ENCODE measurements around the gene CACYBP. TPM values are rescaled to one million over a fixed set of nuclear protein-coding genes. Genes with fewer than 3 reads are reported as not detected.

CACYBP gene
- total and polyA plus RNA-seq, 2 of the 8 experiments (the other 6 are each of a cell fraction or from before 2014, with no cell fraction given): 28.3 to 247 TPM

- TF ChIP-seq, protein P1, sequence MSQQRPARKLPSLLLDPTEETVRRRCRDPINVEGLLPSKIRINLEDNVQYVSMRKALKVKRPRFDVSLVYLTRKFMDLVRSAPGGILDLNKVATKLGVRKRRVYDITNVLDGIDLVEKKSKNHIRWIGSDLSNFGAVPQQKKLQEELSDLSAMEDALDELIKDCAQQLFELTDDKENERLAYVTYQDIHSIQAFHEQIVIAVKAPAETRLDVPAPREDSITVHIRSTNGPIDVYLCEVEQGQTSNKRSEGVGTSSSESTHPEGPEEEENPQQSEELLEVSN (IDR thresholded peaks at IDR 0.05): peak; percentile 82
- TF ChIP-seq JUND (IDR thresholded peaks at IDR 0.05; ENCODE audit: low read length) (no peak), RNF2 (IDR thresholded peaks at IDR 0.05; ENCODE audit: borderline replicate concordance, low read depth, low read length, missing control alignments, poor library complexity, severe bottlenecking) (no peak), TAF7 (optimal IDR thresholded peaks at IDR 0.05; ENCODE audit: borderline replicate concordance, low read depth, low read length) (no peak), POLR2A (IDR thresholded peaks at IDR 0.05; ENCODE audit: control extremely low read depth in 1 of 2, low read depth in 2 of 2, low read length in 2 of 2) (peak in 1 of 2 experiments; percentile 58; a peak in 1 of 3 replicates), BRCA1 (IDR thresholded peaks at IDR 0.05; ENCODE audit: low read depth, low read length) (no peak), POLR2AphosphoS5 (IDR thresholded peaks at IDR 0.05; ENCODE audit: low read depth, low read length) (peak; percentile 53), ZNF274 (IDR thresholded peaks at IDR 0.05; ENCODE audit: borderline replicate concordance, extremely low read depth, low read length) (no peak), KDM4A (IDR thresholded peaks at IDR 0.05; ENCODE audit: low read depth, low read length, severe bottlenecking) (peak; percentile 91), RBBP5 (IDR thresholded peaks at IDR 0.05; ENCODE audit: borderline replicate concordance, low read depth, low read length) (peak; percentile 75; the same call in 1 of the 2 replicates), SIN3A (conservative IDR thresholded peaks at IDR 0.05 in 1 of 2, IDR thresholded peaks at IDR 0.05 in 1 of 2; ENCODE audit: low read depth in 1 of 2, low read length in 2 of 2) (peak in 1 of 2 experiments; percentile 10; a peak in 2 of 4 replicates), CBX5 (IDR thresholded peaks at IDR 0.05; ENCODE audit: low read depth, low read length) (no peak)
- TF ChIP-seq, protein P2, sequence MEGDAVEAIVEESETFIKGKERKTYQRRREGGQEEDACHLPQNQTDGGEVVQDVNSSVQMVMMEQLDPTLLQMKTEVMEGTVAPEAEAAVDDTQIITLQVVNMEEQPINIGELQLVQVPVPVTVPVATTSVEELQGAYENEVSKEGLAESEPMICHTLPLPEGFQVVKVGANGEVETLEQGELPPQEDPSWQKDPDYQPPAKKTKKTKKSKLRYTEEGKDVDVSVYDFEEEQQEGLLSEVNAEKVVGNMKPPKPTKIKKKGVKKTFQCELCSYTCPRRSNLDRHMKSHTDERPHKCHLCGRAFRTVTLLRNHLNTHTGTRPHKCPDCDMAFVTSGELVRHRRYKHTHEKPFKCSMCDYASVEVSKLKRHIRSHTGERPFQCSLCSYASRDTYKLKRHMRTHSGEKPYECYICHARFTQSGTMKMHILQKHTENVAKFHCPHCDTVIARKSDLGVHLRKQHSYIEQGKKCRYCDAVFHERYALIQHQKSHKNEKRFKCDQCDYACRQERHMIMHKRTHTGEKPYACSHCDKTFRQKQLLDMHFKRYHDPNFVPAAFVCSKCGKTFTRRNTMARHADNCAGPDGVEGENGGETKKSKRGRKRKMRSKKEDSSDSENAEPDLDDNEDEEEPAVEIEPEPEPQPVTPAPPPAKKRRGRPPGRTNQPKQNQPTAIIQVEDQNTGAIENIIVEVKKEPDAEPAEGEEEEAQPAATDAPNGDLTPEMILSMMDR (IDR thresholded peaks at IDR 0.05; ENCODE audit: control extremely low read depth in 1 of 3, insufficient read depth in 1 of 3, low read depth in 1 of 3, low read length in 3 of 3): no peak
Measured at GRCh38 chr1:174999936-175000696, at the start of gene CACYBP (continued).
